ENCODE results near the gene LZTS2.
"Not testable (repeated sequence)": the region's sequence is repeated elsewhere in the genome, so short reads cannot be mapped to it uniquely, and the experiment has no call there.

Gene LZTS2, protein sequence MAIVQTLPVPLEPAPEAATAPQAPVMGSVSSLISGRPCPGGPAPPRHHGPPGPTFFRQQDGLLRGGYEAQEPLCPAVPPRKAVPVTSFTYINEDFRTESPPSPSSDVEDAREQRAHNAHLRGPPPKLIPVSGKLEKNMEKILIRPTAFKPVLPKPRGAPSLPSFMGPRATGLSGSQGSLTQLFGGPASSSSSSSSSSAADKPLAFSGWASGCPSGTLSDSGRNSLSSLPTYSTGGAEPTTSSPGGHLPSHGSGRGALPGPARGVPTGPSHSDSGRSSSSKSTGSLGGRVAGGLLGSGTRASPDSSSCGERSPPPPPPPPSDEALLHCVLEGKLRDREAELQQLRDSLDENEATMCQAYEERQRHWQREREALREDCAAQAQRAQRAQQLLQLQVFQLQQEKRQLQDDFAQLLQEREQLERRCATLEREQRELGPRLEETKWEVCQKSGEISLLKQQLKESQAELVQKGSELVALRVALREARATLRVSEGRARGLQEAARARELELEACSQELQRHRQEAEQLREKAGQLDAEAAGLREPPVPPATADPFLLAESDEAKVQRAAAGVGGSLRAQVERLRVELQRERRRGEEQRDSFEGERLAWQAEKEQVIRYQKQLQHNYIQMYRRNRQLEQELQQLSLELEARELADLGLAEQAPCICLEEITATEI

GRCh38 chr10:100999742-101000126 lies at the start of gene LZTS2:
TSS of gene LZTS2 (plus strand) at chr10:100999808. CDS start at chr10:101002539, 2,731 bp downstream.
- DNase-seq: no peak

DNA sequence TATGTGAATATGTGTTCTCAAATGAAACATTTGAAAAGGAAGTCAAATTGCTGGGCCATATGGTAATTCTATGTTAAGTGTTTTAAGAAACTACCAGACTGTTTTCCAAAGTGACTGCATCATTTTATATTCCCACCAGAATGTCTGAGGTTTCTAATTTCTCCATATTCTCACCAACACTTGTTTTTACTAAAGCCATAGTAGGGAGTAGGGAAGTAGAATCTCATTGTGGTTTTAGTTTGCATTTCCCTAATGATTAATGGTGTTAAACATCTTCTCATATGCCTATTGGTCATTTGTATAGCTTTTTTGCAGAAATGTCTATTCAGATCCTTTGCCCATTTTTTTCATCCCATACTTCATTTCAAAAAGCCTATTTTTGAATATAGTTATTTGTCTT lies 39.4 kb upstream of the LZTS2 start:
- DNase-seq: no peak

- no peak for DNase-seq
These were observed 37.1 kb upstream of the LZTS2 start for GRCh38 chr10:100962351-100963080.

- no peak for DNase-seq
These were observed 35.8 kb upstream of the LZTS2 start for GRCh38 chr10:100963826-100964225.

DNA sequence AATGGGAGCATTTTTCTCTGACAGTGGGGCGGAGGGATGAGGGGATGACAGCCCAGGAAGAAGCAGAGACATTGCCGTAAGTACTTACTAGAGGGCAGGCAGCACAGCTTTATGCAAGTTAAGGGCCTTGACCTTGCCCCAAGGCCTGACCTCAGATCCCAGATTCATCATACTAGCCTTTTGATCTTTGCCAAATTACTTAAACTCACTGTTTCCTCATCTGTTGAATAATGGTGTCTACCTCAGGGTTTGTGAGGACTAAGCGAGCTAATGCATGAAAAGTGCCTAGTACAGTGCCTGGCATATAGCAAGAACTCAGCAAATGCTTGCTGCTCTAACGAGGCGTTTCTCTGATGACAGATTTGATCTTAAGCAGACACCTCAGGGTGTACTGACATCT lies 33.8 kb upstream of the LZTS2 start:
- DNase-seq: no peak

GRCh38 chr10:100966887-100967286 lies 32.7 kb upstream of the LZTS2 start:
- no peak for DNase-seq

DNA sequence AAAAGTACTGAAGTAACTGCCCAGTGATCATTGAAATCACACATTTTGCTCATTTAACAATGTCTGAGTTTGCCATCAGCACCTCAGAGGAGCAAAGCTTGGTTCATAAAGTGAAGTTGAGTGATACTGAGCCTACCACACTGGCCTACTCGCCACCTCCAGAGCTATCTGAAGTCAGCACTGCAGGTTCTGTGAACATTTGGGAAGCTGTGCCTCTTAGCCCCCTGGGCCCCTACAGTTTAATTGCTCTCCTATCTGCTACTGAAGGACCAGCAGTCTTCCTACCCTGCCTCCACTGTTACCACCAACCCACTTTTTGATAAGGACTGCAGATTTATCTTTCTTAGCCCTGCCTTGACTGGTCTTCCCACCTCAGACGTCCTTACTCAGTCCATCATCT lies 32.3 kb upstream of the LZTS2 start:
- no peak for DNase-seq

DNA sequence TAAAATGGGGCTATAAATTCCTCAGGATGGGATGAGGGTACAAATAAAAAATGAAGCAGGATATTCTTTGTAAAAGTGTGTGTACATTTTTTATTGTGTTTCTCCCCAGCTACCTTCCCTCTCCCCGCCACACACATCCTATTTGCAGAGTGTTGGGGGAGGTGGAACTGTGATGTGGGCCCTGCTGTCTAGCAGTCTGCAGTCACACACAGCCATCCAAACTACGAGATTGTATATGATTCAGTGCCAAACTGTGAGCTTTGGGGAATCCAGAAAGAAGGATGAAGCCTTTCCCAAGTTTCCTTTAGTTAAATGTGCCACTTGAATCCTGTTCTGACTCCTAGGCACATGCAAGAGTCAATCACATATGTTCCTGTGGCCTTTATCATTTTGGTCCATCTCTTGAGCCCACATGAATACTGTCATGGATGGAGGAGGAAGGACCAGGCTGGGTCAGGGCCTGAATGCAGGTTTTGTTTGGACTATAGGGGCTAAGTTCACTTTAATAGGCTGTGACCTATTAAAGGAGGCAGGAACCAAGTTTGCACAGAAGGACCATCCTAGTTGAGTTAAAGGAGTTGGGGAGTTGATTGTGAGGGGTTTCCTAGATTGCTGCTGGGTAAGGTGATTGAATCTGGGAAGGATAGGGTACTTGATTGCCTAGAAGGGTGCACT lies 31.4 kb upstream of the LZTS2 start:
- no peak for DNase-seq

DNA sequence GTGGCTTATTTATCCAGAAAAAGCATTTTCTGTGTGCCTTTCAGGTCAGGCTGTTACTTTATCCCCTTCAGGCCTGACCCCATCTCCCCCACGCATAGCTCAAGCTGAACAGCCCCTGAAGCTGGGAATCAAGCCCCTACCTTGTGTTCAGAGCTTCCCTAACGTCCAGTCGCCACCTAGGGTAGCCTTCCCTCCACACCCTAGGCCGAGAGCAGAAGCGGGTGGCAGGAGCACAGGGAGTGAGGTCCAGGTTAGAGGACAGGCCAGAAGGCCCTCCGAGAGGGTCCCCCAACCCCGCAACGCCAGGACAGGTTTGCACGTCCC lies 30.8 kb upstream of the LZTS2 start:
- DNase-seq: no peak

DNA sequence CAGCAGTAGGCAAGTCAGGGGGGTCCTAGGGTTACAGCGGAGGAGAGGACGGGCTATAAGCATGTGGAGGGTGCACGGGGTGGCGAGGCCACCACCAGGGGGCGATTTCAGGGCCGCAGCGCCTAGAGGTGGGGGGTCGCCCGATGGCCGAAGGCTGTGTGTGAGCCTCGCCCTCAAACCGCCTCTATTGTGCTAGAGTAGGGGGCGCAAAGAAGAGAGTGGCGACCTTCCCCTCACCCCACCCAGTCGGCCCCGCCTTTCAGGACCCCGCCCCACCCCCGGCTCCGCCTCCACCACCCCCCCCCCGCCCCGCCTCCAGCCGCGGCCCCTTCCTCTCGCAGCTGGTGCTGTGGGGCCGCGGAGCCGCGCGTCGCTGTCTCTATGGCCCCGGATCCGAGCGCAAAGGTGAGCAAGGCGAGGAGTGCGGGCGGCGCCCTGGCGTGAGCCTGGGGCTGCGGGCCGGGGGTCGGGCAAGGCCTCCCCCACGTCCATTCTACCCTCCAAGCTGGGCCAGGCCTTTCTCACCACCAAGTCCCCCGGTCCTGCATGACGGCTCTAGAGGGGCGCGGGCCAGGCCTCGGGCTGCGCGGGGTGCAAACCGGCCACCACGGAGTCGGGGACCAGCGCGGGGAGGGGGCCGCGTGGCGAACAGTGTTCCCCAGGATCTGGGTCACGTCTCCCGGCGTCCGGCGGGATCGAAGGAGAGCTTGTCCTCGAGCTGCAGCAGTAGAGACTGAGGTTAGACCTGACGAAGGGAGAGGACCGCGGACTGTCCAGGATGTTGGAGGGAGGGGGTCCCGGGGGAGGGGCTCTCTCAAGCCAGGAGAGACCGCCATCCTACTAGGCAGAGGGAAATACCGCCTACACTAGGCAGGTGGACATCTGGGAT lies 30.2 kb upstream of the LZTS2 start, which contains the start of gene SEMA4G:
SEMA4G (plus strand) TSS at position 318 of the 889 bp plus-strand sequence. CDS start 3,409 bp downstream, outside the sequence.
- peak in 1 of 2 experiments; percentile 4 for DNase-seq

DNA sequence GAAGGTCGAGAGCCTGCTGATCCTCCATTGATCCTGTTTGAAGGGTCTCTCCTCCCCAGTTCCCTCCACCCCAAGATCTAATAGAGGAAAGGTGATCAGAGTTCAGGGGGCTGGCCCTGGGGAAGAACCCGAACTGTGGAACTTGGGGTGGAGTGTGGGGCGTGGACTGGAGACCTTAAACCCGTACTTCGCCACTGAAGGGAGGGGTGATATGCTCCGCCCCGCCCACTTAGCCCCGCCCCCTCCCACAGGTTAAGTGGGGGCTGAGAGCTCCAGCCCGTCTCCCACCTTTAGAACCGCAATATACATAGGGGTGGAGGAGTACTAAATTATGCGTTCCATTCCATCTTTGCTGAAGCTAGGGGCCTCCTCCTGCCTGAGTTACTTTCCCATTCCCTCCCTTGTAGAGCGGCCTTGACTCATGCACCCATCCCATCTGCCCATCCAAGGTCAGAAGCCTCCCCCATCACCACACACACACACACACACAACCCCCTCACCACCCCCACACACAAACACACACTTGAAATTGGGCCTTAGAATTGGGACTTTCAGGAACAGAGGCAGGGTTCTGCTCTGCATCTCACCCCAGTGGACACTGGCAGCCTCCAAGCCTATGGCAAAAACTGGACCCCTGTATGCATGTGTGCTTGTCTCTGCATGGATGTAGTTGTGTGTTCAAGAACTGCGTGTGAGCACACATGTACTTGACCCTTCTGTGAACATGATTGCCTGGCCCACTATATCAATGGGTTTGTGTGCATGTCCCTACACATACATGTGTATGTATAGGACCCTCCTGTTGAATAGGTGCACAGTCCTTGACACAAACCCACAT lies 29.3 kb upstream of the LZTS2 start:
- DNase-seq: no peak

- DNase-seq: no peak
These were observed 28.4 kb upstream of the LZTS2 start for GRCh38 chr10:100970914-100971811.

- DNase-seq: no peak
These were observed 27.3 kb upstream of the LZTS2 start for GRCh38 chr10:100972115-100972903.

DNA sequence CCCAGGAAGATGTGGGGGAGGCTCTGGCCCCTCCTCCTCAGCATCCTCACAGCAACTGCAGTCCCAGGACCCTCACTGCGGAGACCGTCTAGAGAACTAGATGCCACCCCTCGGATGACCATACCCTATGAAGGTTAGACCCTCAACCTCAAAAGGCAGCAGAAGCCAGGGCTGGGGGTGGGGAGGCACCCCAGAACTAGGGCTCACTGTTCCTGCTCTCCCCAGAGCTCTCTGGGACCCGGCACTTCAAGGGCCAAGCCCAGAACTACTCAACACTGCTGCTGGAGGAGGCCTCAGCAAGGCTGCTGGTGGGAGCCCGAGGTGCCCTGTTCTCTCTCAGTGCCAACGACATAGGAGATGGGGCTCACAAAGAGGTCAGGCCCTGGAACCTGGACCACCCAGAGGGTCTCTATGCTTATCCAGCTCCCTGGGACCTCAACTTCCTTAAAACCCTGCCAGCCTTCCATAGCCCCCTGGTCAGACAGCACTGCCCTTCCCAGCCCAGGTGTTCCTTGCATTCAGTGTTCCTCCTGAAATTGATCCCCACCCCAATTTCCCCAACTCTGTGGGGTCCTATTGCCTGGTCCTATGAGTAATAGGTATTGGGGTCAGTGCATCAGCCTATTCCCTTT lies 26.6 kb upstream of the LZTS2 start:
- DNase-seq: no peak

GRCh38 chr10:100975397-100975796 lies 24.2 kb upstream of the LZTS2 start:
- DNase-seq: not testable (repeated sequence)

DNA sequence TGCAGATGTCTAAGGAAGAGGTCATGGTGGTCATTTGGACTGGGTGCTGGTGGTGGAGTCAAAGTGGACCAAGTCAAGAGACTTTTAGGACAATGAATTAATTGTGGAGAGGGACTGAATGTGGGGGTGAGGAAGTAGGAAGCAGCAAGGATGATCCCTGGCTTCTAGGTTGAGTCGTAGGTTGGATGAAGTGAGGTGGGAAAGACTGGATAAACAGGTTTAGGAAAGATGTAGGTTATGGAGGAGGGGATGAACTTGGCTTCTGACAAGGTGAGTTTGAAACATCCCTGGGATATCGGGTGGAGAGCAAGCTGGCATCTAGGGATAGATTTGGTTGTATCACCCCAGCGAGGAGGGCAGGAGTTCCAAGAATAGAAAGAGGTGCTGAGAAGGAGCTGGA lies 22.7 kb upstream of the LZTS2 start:
- no peak for DNase-seq

GRCh38 chr10:100977436-100977835 lies 22.2 kb upstream of the LZTS2 start:
- no peak for DNase-seq

DNA sequence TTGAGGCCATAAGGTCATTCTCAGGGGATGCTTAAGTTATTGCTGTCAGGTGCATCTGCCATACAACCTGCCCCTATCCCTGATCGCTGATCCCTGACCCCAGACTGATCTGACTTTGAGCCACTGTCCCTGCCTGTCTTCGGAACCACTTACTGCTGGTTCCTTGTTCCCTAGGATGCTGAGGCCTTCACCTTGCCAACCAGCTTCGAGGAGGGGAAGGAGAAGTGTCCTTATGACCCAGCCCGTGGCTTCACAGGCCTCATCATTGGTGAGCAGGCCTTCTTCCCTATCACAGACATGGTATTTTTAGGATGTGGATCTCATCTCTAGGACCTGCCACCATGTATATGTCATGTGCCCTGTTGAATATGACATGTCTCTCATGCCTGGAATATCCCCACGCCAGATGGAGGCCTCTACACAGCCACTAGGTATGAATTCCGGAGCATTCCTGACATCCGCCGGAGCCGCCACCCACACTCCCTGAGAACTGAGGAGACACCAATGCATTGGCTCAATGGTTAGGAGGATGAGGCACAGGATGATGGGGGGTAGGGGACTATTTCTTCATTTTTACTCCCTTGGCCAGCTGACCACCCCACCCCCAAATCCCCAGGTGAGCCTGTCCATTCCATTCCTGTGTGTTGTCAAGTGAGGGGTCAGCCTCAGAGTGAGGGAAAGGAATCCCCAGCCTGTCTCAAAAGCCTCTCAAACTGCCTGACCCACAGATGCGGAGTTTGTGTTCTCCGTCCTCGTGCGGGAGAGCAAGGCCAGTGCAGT lies 21.3 kb upstream of the LZTS2 start:
- no peak for DNase-seq
